ENCODE results near the gene ANKHD1. TPM values are rescaled to one million over a fixed set of nuclear protein-coding genes. Genes with fewer than 3 reads are reported as not detected.

The ANKHD1 gene
- polyA plus RNA-seq, 1 donor from 2014 or later, result 61.8 TPM

DNA sequence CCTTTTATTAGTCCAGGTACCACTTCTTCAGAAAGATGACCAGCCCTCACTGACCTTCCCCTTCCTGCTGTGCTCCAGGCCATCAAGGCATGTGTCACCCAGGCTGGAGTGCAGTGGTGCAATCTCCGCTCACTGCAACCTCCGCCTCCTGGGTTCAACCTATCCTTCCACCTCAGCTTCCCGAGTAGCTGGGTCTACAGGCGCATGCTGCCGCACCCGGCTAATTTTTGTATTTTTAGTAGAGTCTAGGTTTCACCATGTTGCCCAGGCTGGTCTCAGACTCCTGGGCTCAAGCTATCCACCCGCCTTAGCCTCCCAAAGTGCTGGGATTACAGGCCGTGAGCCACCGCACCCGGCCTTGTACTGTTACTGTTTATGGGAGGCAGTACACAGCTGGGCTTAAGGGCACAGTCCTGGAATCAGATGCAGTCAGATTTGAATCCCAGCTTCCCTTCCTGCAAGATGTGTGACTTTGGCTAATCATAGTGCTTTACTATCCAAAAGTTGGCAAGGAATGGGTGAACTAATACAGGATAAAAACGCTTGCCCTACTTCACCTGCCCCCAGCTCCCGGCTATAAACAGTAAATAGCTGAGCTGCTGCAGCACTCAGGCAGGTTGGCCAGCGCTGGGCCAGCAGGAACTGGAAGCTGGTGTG lies 145.3 kb downstream of the ANKHD1 start:
- no peak overlapping the region for H2AFZ ChIP-seq (ENCODE audit: low read depth, low read length)
- no peaks in the 10 kb centered on the region for H3F3A ChIP-seq (ENCODE audit: insufficient read depth, low read length, poor library complexity, severe bottlenecking)

DNA sequence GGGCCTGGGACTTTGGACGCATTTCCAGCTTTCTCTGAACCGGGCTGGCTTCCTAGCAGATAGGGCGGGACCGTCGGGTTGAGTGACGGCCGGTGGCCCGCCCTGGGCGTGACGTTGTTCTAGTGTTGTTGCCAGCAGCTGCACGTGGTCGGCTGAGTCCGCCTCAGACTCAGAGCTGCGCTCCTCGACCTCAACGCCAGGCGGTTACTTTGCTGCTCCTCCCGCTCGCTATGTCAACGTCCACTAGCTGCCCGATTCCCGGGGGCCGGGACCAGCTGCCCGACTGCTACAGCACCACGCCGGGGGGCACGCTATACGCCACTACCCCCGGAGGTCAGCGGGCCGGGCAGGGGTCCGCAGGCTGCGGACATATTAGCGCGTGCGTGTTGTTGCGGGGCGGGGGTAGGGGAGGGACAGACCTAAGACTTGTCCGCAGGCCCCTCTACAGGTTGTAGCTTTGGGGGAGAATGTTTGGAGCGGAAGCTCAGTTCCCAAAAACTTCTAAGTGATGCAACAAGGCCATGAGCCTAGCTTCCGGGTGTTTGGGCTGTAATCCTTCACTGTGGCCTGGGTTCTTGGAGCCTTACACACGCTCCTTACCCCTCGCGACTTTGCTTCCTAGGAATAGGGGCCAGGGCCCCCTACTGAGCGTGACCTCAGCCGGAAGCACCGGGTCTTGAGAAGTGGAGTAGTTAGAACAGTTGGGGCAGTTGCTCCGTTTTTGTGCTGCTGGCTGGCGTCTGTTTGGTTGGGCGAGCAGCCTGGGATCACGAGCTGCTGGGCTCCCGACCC lies 146.1 kb downstream of the ANKHD1 start, which contains the start of gene EIF4EBP3:
Gene EIF4EBP3 (plus strand): TSS at position 155 of the 792 bp plus-strand sequence. CDS start 76 bp downstream, at position 231.
- peak within 1 kb of the TSS; percentile 9 for H3K9ac ChIP-seq (ENCODE audit: low read length)

More for the DNA sequence above, 145.3 kb downstream of the ANKHD1 start:
- no peaks in the 10 kb centered on the region for H3K36me3 ChIP-seq (ENCODE audit: insufficient read depth, low read length)
- no peaks in the 10 kb centered on the region for H3K79me2 ChIP-seq (replicated peaks; ENCODE audit: insufficient read depth, low read length)
- H3K9me2 ChIP-seq (ENCODE audit: insufficient read depth, low read length), result no peaks in the 10 kb centered on the region
- no peak overlapping the region for H3K4me2 ChIP-seq (ENCODE audit: low read length)
- peak overlapping the region; percentile 9 for H3K9ac ChIP-seq (ENCODE audit: low read length)
- no peaks in the 10 kb centered on the region for H4K20me1 ChIP-seq (ENCODE audit: insufficient read depth)
- H3K27ac ChIP-seq (ENCODE audit: low read length), result no peak overlapping the region
- peak overlapping the region; percentile 54 for H3K4me3 ChIP-seq (ENCODE audit: low read length)
- no peaks in the 10 kb centered on the region for H3K9me3 ChIP-seq (ENCODE audit: low read length)
- no peaks in the 10 kb centered on the region for H3K27me3 ChIP-seq (ENCODE audit: insufficient read depth, low read depth, low read length)
- no peak for TF ChIP-seq POLR2AphosphoS5 (IDR thresholded peaks at IDR 0.05)
- no peak for TF ChIP-seq TAF1 (IDR thresholded peaks at IDR 0.05; ENCODE audit: low read depth)
- TF ChIP-seq MXI1 (conservative IDR thresholded peaks at IDR 0.05; ENCODE audit: poor library complexity, severe bottlenecking), result no peak
- TF ChIP-seq RAD21 (conservative IDR thresholded peaks at IDR 0.05), result no peak
- TF ChIP-seq EZH2 (IDR thresholded peaks at IDR 0.05; ENCODE audit: borderline replicate concordance, insufficient read depth, low read length, poor library complexity, severe bottlenecking), result no peak
- TF ChIP-seq, protein P1, sequence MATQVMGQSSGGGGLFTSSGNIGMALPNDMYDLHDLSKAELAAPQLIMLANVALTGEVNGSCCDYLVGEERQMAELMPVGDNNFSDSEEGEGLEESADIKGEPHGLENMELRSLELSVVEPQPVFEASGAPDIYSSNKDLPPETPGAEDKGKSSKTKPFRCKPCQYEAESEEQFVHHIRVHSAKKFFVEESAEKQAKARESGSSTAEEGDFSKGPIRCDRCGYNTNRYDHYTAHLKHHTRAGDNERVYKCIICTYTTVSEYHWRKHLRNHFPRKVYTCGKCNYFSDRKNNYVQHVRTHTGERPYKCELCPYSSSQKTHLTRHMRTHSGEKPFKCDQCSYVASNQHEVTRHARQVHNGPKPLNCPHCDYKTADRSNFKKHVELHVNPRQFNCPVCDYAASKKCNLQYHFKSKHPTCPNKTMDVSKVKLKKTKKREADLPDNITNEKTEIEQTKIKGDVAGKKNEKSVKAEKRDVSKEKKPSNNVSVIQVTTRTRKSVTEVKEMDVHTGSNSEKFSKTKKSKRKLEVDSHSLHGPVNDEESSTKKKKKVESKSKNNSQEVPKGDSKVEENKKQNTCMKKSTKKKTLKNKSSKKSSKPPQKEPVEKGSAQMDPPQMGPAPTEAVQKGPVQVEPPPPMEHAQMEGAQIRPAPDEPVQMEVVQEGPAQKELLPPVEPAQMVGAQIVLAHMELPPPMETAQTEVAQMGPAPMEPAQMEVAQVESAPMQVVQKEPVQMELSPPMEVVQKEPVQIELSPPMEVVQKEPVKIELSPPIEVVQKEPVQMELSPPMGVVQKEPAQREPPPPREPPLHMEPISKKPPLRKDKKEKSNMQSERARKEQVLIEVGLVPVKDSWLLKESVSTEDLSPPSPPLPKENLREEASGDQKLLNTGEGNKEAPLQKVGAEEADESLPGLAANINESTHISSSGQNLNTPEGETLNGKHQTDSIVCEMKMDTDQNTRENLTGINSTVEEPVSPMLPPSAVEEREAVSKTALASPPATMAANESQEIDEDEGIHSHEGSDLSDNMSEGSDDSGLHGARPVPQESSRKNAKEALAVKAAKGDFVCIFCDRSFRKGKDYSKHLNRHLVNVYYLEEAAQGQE (IDR thresholded peaks at IDR 0.05; ENCODE audit: borderline replicate concordance), result no peak
- TF ChIP-seq EP300 (conservative IDR thresholded peaks at IDR 0.05; ENCODE audit: poor library complexity, severe bottlenecking), result no peak

More for the DNA sequence above, 146.1 kb downstream of the ANKHD1 start, which contains the start of gene EIF4EBP3:
- Histone ChIP-seq H3K27ac (ENCODE audit: low read length) (no peak within 1 kb of the TSS), H3K27me3 (ENCODE audit: insufficient read depth, low read depth, low read length) (no peaks in the 10 kb centered on the region), H3K79me2 (replicated peaks; ENCODE audit: insufficient read depth, low read length) (peaks cover 2% of the 10 kb centered on the region), H3K4me2 (ENCODE audit: low read length) (no peak within 1 kb of the TSS), H3K9me2 (ENCODE audit: insufficient read depth, low read length) (no peaks in the 10 kb centered on the region), H3K36me3 (ENCODE audit: insufficient read depth, low read length) (no peaks in the 10 kb centered on the region), H2AFZ (ENCODE audit: low read depth, low read length) (no peak within 1 kb of the TSS), H3F3A (ENCODE audit: insufficient read depth, low read length, poor library complexity, severe bottlenecking) (no peaks in the 10 kb centered on the region), H4K20me1 (ENCODE audit: insufficient read depth) (no peaks in the 10 kb centered on the region), H3K9me3 (ENCODE audit: low read length) (no peaks in the 10 kb centered on the region), H3K4me3 (ENCODE audit: low read length) (peak within 1 kb of the TSS; percentile 54)
- TF ChIP-seq MXI1 (conservative IDR thresholded peaks at IDR 0.05; ENCODE audit: poor library complexity, severe bottlenecking), result peak; percentile 27
- peak; percentile 23 for TF ChIP-seq RAD21 (conservative IDR thresholded peaks at IDR 0.05)
- no peak for TF ChIP-seq TAF1 (IDR thresholded peaks at IDR 0.05; ENCODE audit: low read depth)
- no peak for TF ChIP-seq EZH2 (IDR thresholded peaks at IDR 0.05; ENCODE audit: borderline replicate concordance, insufficient read depth, low read length, poor library complexity, severe bottlenecking)
- peak; percentile 32 for TF ChIP-seq POLR2AphosphoS5 (IDR thresholded peaks at IDR 0.05)
- TF ChIP-seq SMC3 (conservative IDR thresholded peaks at IDR 0.05; ENCODE audit: poor library complexity), result no peak
- no peak for TF ChIP-seq EP300 (conservative IDR thresholded peaks at IDR 0.05; ENCODE audit: poor library complexity, severe bottlenecking)
- TF ChIP-seq, protein P1 (IDR thresholded peaks at IDR 0.05; ENCODE audit: borderline replicate concordance), result no peak
- TF ChIP-seq, protein P2, sequence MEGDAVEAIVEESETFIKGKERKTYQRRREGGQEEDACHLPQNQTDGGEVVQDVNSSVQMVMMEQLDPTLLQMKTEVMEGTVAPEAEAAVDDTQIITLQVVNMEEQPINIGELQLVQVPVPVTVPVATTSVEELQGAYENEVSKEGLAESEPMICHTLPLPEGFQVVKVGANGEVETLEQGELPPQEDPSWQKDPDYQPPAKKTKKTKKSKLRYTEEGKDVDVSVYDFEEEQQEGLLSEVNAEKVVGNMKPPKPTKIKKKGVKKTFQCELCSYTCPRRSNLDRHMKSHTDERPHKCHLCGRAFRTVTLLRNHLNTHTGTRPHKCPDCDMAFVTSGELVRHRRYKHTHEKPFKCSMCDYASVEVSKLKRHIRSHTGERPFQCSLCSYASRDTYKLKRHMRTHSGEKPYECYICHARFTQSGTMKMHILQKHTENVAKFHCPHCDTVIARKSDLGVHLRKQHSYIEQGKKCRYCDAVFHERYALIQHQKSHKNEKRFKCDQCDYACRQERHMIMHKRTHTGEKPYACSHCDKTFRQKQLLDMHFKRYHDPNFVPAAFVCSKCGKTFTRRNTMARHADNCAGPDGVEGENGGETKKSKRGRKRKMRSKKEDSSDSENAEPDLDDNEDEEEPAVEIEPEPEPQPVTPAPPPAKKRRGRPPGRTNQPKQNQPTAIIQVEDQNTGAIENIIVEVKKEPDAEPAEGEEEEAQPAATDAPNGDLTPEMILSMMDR (IDR thresholded peaks at IDR 0.05; ENCODE audit: poor library complexity, severe bottlenecking), result peak; percentile 47
